Measurements from ENCODE around the gene PTAFR. TPM values are rescaled to one million over a fixed set of nuclear protein-coding genes. Genes with fewer than 3 reads are reported as not detected.

Gene PTAFR
- total RNA-seq, 2 donors from 2014 or later, result 2.3 to 3.6 TPM

- Histone ChIP-seq H3K4me3 (no peak overlapping the region), H3K4me1 (peaks cover 9% of the 10 kb centered on the region), H3K27me3 (no peaks in the 10 kb centered on the region), H3K36me3 (replicated peaks in 1 of 2; ENCODE audit: insufficient read depth in 1 of 2, low read depth in 2 of 2) (peaks cover 5 to 36% of the 10 kb centered on the region in 2 donors), H3K27ac (no peak overlapping the region), H3K9me3 (no peaks in the 10 kb centered on the region)
- WGBS, 2 donors, result 55 to 58% methylated on average over 4 of the region's 4 CpGs
- ATAC-seq (no peak), DNase-seq (peak in 1 of 4 donors; percentile 35)
- TF ChIP-seq, protein P1, sequence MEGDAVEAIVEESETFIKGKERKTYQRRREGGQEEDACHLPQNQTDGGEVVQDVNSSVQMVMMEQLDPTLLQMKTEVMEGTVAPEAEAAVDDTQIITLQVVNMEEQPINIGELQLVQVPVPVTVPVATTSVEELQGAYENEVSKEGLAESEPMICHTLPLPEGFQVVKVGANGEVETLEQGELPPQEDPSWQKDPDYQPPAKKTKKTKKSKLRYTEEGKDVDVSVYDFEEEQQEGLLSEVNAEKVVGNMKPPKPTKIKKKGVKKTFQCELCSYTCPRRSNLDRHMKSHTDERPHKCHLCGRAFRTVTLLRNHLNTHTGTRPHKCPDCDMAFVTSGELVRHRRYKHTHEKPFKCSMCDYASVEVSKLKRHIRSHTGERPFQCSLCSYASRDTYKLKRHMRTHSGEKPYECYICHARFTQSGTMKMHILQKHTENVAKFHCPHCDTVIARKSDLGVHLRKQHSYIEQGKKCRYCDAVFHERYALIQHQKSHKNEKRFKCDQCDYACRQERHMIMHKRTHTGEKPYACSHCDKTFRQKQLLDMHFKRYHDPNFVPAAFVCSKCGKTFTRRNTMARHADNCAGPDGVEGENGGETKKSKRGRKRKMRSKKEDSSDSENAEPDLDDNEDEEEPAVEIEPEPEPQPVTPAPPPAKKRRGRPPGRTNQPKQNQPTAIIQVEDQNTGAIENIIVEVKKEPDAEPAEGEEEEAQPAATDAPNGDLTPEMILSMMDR (IDR thresholded peaks at IDR 0.05), result no peak
- TF ChIP-seq POLR2A (IDR thresholded peaks at IDR 0.05), result no peak
- intact Hi-C loops (cut with DNase I), result no loop called here
Observed at GRCh38 chr1:28205243-28205642, 28.8 kb upstream of the PTAFR start.

DNA sequence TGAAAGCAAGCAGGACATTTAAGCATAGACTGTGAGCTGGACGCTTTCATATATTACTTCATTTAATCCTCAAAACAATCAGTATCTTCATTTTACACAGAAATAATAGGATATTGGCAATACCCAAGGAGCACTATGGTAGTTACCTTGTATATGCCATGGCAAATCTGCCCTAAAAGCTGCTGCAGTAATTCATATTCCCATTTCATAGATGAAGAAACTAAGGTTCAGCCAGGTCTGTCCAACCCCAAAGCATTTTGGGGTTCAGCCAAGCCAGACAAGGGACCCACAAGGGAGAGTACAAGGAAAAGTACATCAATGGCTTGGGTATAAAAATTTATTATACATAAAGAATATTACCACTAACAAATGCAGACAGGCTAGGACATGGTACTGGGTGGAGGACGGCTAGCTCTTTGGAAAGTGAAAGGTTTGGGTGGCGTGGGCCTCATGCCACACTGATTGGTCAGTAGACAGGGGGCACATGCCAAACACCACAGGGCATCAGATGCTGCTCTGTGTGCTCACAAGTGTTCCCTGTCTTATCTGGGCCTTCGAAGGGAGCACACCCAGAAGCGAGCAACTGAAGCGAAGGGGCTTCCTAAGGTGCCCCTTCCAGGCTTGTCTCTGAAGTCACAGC, 23.9 kb upstream of the PTAFR start:
- Histone ChIP-seq H3K27me3 (no peaks in the 10 kb centered on the region), H3K36me3 (replicated peaks in 1 of 2; ENCODE audit: insufficient read depth in 1 of 2, low read depth in 2 of 2) (peaks cover 12 to 38% of the 10 kb centered on the region in 2 donors), H3K4me3 (no peak overlapping the region), H3K9me3 (no peaks in the 10 kb centered on the region), H3K27ac (no peak overlapping the region), H3K4me1 (peaks cover 4% of the 10 kb centered on the region)
- no peak for TF ChIP-seq POLR2A (IDR thresholded peaks at IDR 0.05)
- TF ChIP-seq, protein P1 (IDR thresholded peaks at IDR 0.05), result no peak
- DNase-seq, result no peak
- ATAC-seq, result no peak
- 94 to 97% methylated on average over 3 to 6 of the region's 6 CpGs for WGBS, 2 donors
- intact Hi-C loops (cut with DNase I), result no loop called here

- H3K4me3 ChIP-seq, result no peak overlapping the region
- WGBS, 2 donors, result 87 to 93% methylated on average over 8 of the region's 8 CpGs
- DNase-seq, result no peak
- H3K27me3 ChIP-seq, result no peaks in the 10 kb centered on the region
- H3K27ac ChIP-seq, result no peak overlapping the region
- no peaks in the 10 kb centered on the region for H3K9me3 ChIP-seq
- H3K4me1 ChIP-seq, result no peaks in the 10 kb centered on the region
- intact Hi-C loops (cut with DNase I), result no loop called here
- no peak for TF ChIP-seq POLR2A (IDR thresholded peaks at IDR 0.05)
- TF ChIP-seq, protein P1 (IDR thresholded peaks at IDR 0.05), result no peak
- no peak for ATAC-seq
- peaks cover 12 to 37% of the 10 kb centered on the region in 2 donors for H3K36me3 ChIP-seq (replicated peaks in 1 of 2; ENCODE audit: insufficient read depth in 1 of 2, low read depth in 2 of 2)
Observed at GRCh38 chr1:28199328-28200233, 23.1 kb upstream of the PTAFR start.

- TF ChIP-seq, protein P1 (IDR thresholded peaks at IDR 0.05), result no peak
- no peak for TF ChIP-seq POLR2A (IDR thresholded peaks at IDR 0.05)
- no peaks in the 10 kb centered on the region for H3K4me1 ChIP-seq
- peaks cover 8 to 23% of the 10 kb centered on the region in 2 donors for H3K36me3 ChIP-seq (replicated peaks in 1 of 2; ENCODE audit: insufficient read depth in 1 of 2, low read depth in 2 of 2)
- no peak overlapping the region for H3K4me3 ChIP-seq
- H3K27ac ChIP-seq, result no peak overlapping the region
- no peaks in the 10 kb centered on the region for H3K27me3 ChIP-seq
- intact Hi-C loops (cut with DNase I), result no loop called here
- DNase-seq, result no peak
- 92 to 97% methylated on average over 11 to 12 of the region's 12 CpGs for WGBS, 2 donors
- no peaks in the 10 kb centered on the region for H3K9me3 ChIP-seq
- no peak for ATAC-seq
Observed at GRCh38 chr1:28197682-28198415, 21.4 kb upstream of the PTAFR start.

Measured in body of pancreas (tissue), 4 donors.